ENCODE measurements around the gene MRAS.
A peak's percentile ranks its signal among the peaks of the same experiment; 100 is the strongest.

The MRAS gene

GRCh38 chr3:138347960-138348753 is at the start of gene MRAS:
TSS of gene MRAS (plus strand) at chr3:138348579. CDS start at chr3:138372884, 24,305 bp downstream.
- DNase-seq: peak; percentile 27 to 38

- DNase-seq: no peak
Observed at GRCh38 chr3:138300647-138301046, 47.7 kb upstream of the MRAS start.

GRCh38 chr3:138303474-138303873 is 44.9 kb upstream of the MRAS start:
- no peak for DNase-seq

- no peak for DNase-seq
Observed at GRCh38 chr3:138307899-138308298, 40.5 kb upstream of the MRAS start.

- DNase-seq: no peak
Observed at GRCh38 chr3:138308783-138309182, 39.6 kb upstream of the MRAS start.

- DNase-seq: no peak
Observed at GRCh38 chr3:138310494-138310893, 37.9 kb upstream of the MRAS start.

GRCh38 chr3:138314751-138315150 is 33.6 kb upstream of the MRAS start:
- DNase-seq: no peak

GRCh38 chr3:138317687-138318086 is 30.7 kb upstream of the MRAS start:
- no peak for DNase-seq

- no peak for DNase-seq
Observed at GRCh38 chr3:138323971-138324370, 24.4 kb upstream of the MRAS start.

- DNase-seq: no peak
Observed at GRCh38 chr3:138325990-138326389, 22.4 kb upstream of the MRAS start.

GRCh38 chr3:138326866-138327595 is 21.3 kb upstream of the MRAS start:
- no peak for DNase-seq

GRCh38 chr3:138327831-138328230 is 20.5 kb upstream of the MRAS start:
- no peak for DNase-seq

GRCh38 chr3:138328341-138328740 is 20.0 kb upstream of the MRAS start:
- DNase-seq: no peak

- peak; percentile 88 to 90 for DNase-seq
Observed at GRCh38 chr3:138329127-138329983, 19.0 kb upstream of the MRAS start, which contains the start of gene NME9. TSS of gene NME9 (minus strand) at chr3:138329851. CDS start at chr3:138329335, 516 bp downstream.

- DNase-seq: no peak
Observed at GRCh38 chr3:138329984-138330293, 18.4 kb upstream of the MRAS start.

GRCh38 chr3:138331143-138331894 is 17.1 kb upstream of the MRAS start:
- no peak for DNase-seq

GRCh38 chr3:138332472-138333073 is 15.8 kb upstream of the MRAS start:
- DNase-seq: no peak

GRCh38 chr3:138334608-138335007 is 13.8 kb upstream of the MRAS start:
- DNase-seq: no peak

GRCh38 chr3:138336454-138336999 is 11.9 kb upstream of the MRAS start:
- DNase-seq: no peak

GRCh38 chr3:138338244-138338643 is 10.1 kb upstream of the MRAS start:
- no peak for DNase-seq

- no peak for DNase-seq
Observed at GRCh38 chr3:138338811-138339210, 9.6 kb upstream of the MRAS start.

- DNase-seq: no peak
Observed at GRCh38 chr3:138340511-138340910, 7.9 kb upstream of the MRAS start.
